Measurements from ENCODE around the gene STXBP1. TPM values are rescaled to one million over a fixed set of nuclear protein-coding genes. Genes with fewer than 3 reads are reported as not detected.

Gene STXBP1
- total RNA-seq, 2 experiments from 2014 or later: 17.4 to 17.8 TPM

GRCh38 chr9:127676638-127677037 lies 64.6 kb downstream of the STXBP1 start:
- no peaks in the 10 kb centered on the region for H3K27me3 Mint-ChIP-seq (ENCODE audit: low read depth)
- intact Hi-C loops (cut with micrococcal nuclease): no loop called here
- H3K27ac Mint-ChIP-seq: no peak overlapping the region
- DNase-seq: no peak
- H3K9me3 Mint-ChIP-seq: no peaks in the 10 kb centered on the region
- H3K4me3 Mint-ChIP-seq: no peak overlapping the region
- peaks cover 1% of the 10 kb centered on the region for H3K36me3 Mint-ChIP-seq (ENCODE audit: low read depth)
- CTCF ChIA-PET: no interaction called here
- H3K4me1 Mint-ChIP-seq (ENCODE audit: low read depth): no peaks in the 10 kb centered on the region

GRCh38 chr9:127679506-127679905 lies 67.4 kb downstream of the STXBP1 start:
- H3K27ac Mint-ChIP-seq: no peak overlapping the region

DNA sequence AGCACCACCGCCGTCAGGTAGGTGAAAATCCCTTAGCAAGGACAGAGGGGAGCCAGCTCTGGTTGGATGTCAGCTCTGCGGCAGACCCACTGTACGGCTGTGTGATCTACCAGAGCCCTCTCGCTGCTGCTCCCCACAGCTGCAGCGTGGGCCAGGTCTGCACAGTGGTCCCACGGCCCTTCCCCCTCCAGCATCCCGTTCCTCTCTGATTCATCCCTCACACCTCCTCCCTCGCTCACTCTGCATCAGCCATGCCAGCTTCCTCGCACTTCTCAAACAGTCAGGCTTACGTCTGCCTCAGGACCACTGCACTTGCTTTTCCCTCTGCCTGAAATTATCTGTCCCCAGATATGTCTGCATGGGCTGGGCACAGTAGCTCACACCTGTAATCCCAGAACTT lies 68.1 kb downstream of the STXBP1 start:
- Mint-ChIP-seq H3K4me3 (no peak overlapping the region), H3K9me3 (no peaks in the 10 kb centered on the region), H3K27ac (no peak overlapping the region), H3K27me3 (ENCODE audit: low read depth) (no peaks in the 10 kb centered on the region), H3K4me1 (ENCODE audit: low read depth) (no peaks in the 10 kb centered on the region), H3K36me3 (ENCODE audit: low read depth) (no peaks in the 10 kb centered on the region)
- intact Hi-C loops (cut with micrococcal nuclease): no loop called here
- CTCF ChIA-PET: no interaction called here
- no peak for DNase-seq

More at GRCh38 chr9:127679506-127679905, 67.4 kb downstream of the STXBP1 start:
- H3K27me3 Mint-ChIP-seq (ENCODE audit: low read depth): no peaks in the 10 kb centered on the region
- H3K9me3 Mint-ChIP-seq: no peaks in the 10 kb centered on the region
- H3K4me1 Mint-ChIP-seq (ENCODE audit: low read depth): no peaks in the 10 kb centered on the region
- DNase-seq: no peak
- no peak overlapping the region for H3K4me3 Mint-ChIP-seq
- CTCF ChIA-PET: no interaction called here
- intact Hi-C loops (cut with micrococcal nuclease): no loop called here
- H3K36me3 Mint-ChIP-seq (ENCODE audit: low read depth): no peaks in the 10 kb centered on the region

GRCh38 chr9:127680846-127681245 lies 68.8 kb downstream of the STXBP1 start:
- H3K27ac Mint-ChIP-seq: no peak overlapping the region
- H3K4me1 Mint-ChIP-seq (ENCODE audit: low read depth): no peaks in the 10 kb centered on the region

DNA sequence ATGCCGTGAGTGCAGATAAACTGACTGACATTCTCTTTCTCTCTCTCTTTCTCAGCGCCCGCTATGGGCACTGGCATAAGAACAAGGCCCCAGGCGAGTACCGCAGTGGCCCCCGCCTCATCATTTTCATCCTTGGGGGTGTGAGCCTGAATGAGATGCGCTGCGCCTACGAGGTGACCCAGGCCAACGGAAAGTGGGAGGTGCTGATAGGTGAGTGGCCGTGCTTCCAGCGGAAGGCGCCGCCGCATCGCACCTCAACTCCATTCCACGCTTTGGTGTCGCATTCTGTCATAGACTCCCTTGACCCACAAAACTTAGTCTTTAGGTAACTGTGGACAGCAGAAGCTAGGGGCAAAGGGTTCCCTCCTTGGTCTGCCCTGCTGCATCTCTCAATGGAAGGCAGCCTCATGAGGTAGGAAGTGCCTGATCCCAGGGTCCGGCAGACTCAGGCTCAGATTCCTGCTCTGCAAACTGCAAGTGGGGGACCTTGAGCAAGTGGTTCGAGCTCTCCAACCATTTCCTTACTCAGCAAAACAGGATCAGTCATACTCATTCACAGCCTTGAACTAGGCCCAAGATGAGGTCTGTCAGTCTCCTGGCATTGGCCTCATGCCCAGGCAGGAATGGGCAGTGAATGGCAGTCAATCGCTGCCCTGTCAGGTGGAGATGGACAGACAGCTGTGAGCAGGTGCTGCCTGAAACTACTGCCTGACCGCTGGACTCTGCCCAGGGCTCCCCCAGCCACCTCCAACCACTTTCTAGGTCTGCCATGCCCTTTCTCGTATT lies 70.5 kb downstream of the STXBP1 start:
- CTCF ChIA-PET: no interaction called here
- intact Hi-C loops (cut with micrococcal nuclease): no loop called here
- H3K4me3 Mint-ChIP-seq: no peak overlapping the region
- H3K27me3 Mint-ChIP-seq (ENCODE audit: low read depth): no peaks in the 10 kb centered on the region
- no peaks in the 10 kb centered on the region for H3K9me3 Mint-ChIP-seq
- DNase-seq: no peak
- H3K4me1 Mint-ChIP-seq (ENCODE audit: low read depth): no peaks in the 10 kb centered on the region
- H3K27ac Mint-ChIP-seq: no peak overlapping the region
- no peaks in the 10 kb centered on the region for H3K36me3 Mint-ChIP-seq (ENCODE audit: low read depth)

More at GRCh38 chr9:127680846-127681245, 68.8 kb downstream of the STXBP1 start:
- Mint-ChIP-seq H3K9me3 (no peaks in the 10 kb centered on the region), H3K36me3 (ENCODE audit: low read depth) (no peaks in the 10 kb centered on the region), H3K4me3 (no peak overlapping the region), H3K27me3 (ENCODE audit: low read depth) (no peaks in the 10 kb centered on the region)
- intact Hi-C loops (cut with micrococcal nuclease): no loop called here
- CTCF ChIA-PET: no interaction called here
- DNase-seq: no peak

DNA sequence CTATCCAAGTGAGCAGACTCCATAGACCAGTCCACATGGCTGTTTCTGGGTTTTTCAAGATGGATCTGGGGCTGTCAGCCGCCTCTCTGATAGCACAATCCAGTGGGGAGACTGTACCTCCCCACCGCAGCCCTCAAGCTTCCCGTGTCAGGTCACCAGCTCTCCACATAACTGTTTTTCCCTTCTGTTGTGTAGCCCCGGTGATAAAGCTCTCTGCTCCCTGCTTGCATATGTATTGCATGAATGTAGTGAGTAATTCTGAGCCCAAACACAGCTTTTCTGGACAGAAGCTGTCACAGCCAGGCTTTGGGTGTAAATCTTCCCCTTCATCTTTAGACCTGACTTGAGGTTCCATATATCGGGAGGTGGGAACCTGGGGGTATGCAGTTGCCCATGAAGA lies 71.6 kb downstream of the STXBP1 start:
- Mint-ChIP-seq H3K4me1 (ENCODE audit: low read depth) (no peaks in the 10 kb centered on the region), H3K36me3 (ENCODE audit: low read depth) (no peaks in the 10 kb centered on the region), H3K27ac (no peak overlapping the region), H3K27me3 (ENCODE audit: low read depth) (no peaks in the 10 kb centered on the region), H3K9me3 (no peaks in the 10 kb centered on the region), H3K4me3 (no peak overlapping the region)
- intact Hi-C loops (cut with micrococcal nuclease): no loop called here
- no peak for DNase-seq
- CTCF ChIA-PET: interaction anchor here (1.5 to 1.6 kb wide), 2 partner anchors 51 to 94 kb away, joined by 5 read pairs; no protein-coding TSS in a partner anchor

DNA sequence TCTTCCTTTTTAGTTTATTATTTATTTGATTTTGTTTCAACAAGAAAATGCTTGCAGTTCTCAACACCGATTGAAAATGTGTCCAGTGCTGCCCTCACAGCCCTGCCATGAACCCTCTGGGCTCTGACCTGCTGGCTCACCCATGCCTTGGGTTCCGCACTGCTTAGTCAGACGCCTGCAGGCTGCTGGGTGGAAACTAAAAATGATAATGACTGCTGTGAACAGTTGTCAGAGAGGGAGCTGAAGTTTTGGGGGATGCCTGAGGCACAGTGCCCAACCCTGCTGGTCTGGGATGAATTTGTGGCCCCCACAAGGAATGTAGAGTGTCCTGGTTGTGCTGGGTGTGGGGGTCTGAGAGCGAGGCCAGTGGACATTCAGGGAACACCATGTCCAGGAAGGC lies 72.5 kb downstream of the STXBP1 start:
- DNase-seq: no peak
- no peaks in the 10 kb centered on the region for H3K9me3 Mint-ChIP-seq
- no peak overlapping the region for H3K27ac Mint-ChIP-seq
- H3K27me3 Mint-ChIP-seq (ENCODE audit: low read depth): no peaks in the 10 kb centered on the region
- H3K4me1 Mint-ChIP-seq (ENCODE audit: low read depth): no peaks in the 10 kb centered on the region
- no peaks in the 10 kb centered on the region for H3K36me3 Mint-ChIP-seq (ENCODE audit: low read depth)
- intact Hi-C loops (cut with micrococcal nuclease): no loop called here
- CTCF ChIA-PET: interaction anchor here (1.5 to 1.6 kb wide), 2 partner anchors 50 to 95 kb away, joined by 5 read pairs; no protein-coding TSS in a partner anchor
- no peak overlapping the region for H3K4me3 Mint-ChIP-seq

- CTCF ChIA-PET: no interaction called here
- no peaks in the 10 kb centered on the region for H3K4me1 Mint-ChIP-seq (ENCODE audit: low read depth)
- no peaks in the 10 kb centered on the region for H3K36me3 Mint-ChIP-seq (ENCODE audit: low read depth)
- no peak overlapping the region for H3K4me3 Mint-ChIP-seq
- H3K9me3 Mint-ChIP-seq: no peaks in the 10 kb centered on the region
- DNase-seq: no peak
- H3K27me3 Mint-ChIP-seq (ENCODE audit: low read depth): no peaks in the 10 kb centered on the region
- H3K27ac Mint-ChIP-seq: no peak overlapping the region
- intact Hi-C loops (cut with micrococcal nuclease): no loop called here
Measured at GRCh38 chr9:127686461-127687393, 74.7 kb downstream of the STXBP1 start.

DNA sequence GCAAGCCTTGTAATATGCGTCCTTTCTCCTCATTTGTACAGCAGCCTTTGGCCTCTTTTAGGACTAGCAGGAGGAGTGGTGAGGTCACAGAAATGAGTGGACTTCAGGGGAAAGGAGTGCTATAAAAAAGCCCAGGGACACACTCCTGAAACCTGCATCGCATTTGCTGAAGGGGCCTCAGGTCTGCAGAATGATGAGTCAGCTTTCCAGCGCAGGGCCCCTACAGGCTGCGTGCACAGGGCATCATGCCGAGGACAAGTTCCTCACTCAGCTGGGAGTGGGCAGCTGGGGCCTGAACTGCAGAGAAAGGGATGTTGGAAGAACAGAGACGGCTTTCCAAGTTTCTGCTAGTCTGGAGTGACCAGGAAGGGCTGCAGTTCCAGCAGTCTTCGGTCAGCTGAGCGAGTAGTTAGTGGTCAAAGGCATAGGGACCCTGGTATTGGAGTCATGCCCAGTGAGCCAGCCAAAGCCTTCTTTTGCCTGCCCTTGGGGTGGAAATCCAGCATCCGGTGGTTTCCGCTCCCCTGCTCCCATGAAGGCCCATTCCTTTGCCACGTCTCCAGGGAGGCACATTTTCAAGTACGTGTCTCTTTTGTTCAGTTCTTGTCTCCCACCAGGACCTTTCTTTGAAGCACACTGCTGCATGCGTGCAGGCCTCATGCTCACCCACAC lies 77.4 kb downstream of the STXBP1 start:
- H3K27ac Mint-ChIP-seq: no peak overlapping the region
- H3K4me3 Mint-ChIP-seq: no peak overlapping the region
- CTCF ChIA-PET: interaction anchor here (0.6 to 1.1 kb wide), 2 partner anchors 25 to 45 kb away, joined by 3 read pairs; partner anchors contain the start of gene TOR2A
- no peaks in the 10 kb centered on the region for H3K4me1 Mint-ChIP-seq (ENCODE audit: low read depth)
- intact Hi-C loops (cut with micrococcal nuclease): no loop called here
- no peak for DNase-seq
- no peaks in the 10 kb centered on the region for H3K27me3 Mint-ChIP-seq (ENCODE audit: low read depth)
- no peaks in the 10 kb centered on the region for H3K9me3 Mint-ChIP-seq
- no peaks in the 10 kb centered on the region for H3K36me3 Mint-ChIP-seq (ENCODE audit: low read depth)

GRCh38 chr9:127690735-127691134 lies 78.7 kb downstream of the STXBP1 start:
- DNase-seq: no peak
- no peak overlapping the region for H3K4me3 Mint-ChIP-seq
- no peak overlapping the region for H3K27ac Mint-ChIP-seq
- H3K36me3 Mint-ChIP-seq (ENCODE audit: low read depth): no peaks in the 10 kb centered on the region
- no peaks in the 10 kb centered on the region for H3K4me1 Mint-ChIP-seq (ENCODE audit: low read depth)
- H3K9me3 Mint-ChIP-seq: no peaks in the 10 kb centered on the region
- intact Hi-C loops (cut with micrococcal nuclease): no loop called here
- CTCF ChIA-PET: interaction anchor here (1.1 kb wide), 1 partner anchor 26 kb away, joined by 3 read pairs; no protein-coding TSS in a partner anchor
- no peaks in the 10 kb centered on the region for H3K27me3 Mint-ChIP-seq (ENCODE audit: low read depth)

- H3K4me1 Mint-ChIP-seq (ENCODE audit: low read depth): no peaks in the 10 kb centered on the region
- H3K9me3 Mint-ChIP-seq: no peaks in the 10 kb centered on the region
Measured at GRCh38 chr9:127692071-127692470, 80.0 kb downstream of the STXBP1 start.

GRCh38 chr9:127693143-127693542 lies 81.1 kb downstream of the STXBP1 start:
- H3K4me3 Mint-ChIP-seq: no peak overlapping the region
- no peaks in the 10 kb centered on the region for H3K36me3 Mint-ChIP-seq (ENCODE audit: low read depth)
- DNase-seq: no peak
- H3K4me1 Mint-ChIP-seq (ENCODE audit: low read depth): no peaks in the 10 kb centered on the region
- H3K27ac Mint-ChIP-seq: no peak overlapping the region
- H3K9me3 Mint-ChIP-seq: no peaks in the 10 kb centered on the region
- intact Hi-C loops (cut with micrococcal nuclease): no loop called here
- CTCF ChIA-PET: interaction anchor here (0.7 kb wide), 1 partner anchor 227 kb away, joined by 3 read pairs; no protein-coding TSS in a partner anchor
- no peaks in the 10 kb centered on the region for H3K27me3 Mint-ChIP-seq (ENCODE audit: low read depth)

More at GRCh38 chr9:127692071-127692470, 80.0 kb downstream of the STXBP1 start:
- Mint-ChIP-seq H3K36me3 (ENCODE audit: low read depth) (no peaks in the 10 kb centered on the region), H3K27me3 (ENCODE audit: low read depth) (no peaks in the 10 kb centered on the region), H3K27ac (no peak overlapping the region), H3K4me3 (no peak overlapping the region)
- intact Hi-C loops (cut with micrococcal nuclease): no loop called here
- CTCF ChIA-PET: no interaction called here
- no peak for DNase-seq

Data from activated naive CD4-positive, alpha-beta T cell treated with anti-CD3 and anti-CD28 coated beads for 36 hours (primary cell).